NCI-H1436 treated with DMSO at 0.1 percent for 48 hours (cell line): ENCODE measurements around the gene ALG12.
"Not testable (repeated sequence)": the region's sequence is repeated elsewhere in the genome, so short reads cannot be mapped to it uniquely, and the experiment has no call there.

ENCODE experiments used
- DNase-seq: peaks from one replicate; lab custom pipeline; 2025; lab: John Stamatoyannopoulos, UW

The ALG12 gene

DNA sequence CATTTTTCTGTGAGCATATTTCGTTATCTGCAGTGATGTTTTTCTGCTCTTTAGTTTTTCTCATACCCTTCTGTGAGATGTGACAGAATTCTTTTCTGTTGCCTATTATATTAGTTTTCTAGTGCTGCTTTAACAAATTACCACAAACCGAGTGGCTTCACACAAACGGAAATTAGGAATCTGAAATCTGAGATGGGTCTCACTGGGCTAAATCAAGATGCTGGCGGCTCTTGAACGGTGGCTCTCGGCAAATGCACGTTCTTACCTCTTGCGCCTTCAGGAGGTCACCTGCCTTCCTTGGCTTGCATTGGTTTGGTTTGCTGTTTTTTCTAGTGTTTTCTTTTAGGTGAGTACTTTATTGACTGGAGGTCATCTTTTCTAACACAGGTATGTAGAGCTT, 51.6 kb downstream of the ALG12 start:
- no peak for DNase-seq

DNA sequence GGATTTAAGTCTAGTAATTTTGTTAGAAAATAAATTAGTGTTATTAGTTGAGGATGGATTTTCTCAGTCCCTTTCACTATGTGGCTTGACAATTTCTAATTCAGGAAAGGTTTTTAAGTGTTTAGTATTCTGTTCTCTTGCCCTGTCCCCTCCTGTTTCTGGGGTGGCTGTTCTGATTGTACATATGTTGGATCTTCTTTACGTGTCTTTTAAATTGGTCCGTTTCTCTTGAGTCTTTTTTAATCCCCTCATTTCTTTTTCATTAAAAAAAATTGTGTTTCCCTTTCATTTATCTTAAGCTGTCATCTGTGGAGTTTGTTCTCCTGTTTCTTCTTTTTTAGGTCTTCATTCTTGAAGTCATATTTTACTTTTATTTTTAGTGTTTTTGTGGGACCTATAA, 52.1 kb downstream of the ALG12 start:
- DNase-seq = no peak

DNA sequence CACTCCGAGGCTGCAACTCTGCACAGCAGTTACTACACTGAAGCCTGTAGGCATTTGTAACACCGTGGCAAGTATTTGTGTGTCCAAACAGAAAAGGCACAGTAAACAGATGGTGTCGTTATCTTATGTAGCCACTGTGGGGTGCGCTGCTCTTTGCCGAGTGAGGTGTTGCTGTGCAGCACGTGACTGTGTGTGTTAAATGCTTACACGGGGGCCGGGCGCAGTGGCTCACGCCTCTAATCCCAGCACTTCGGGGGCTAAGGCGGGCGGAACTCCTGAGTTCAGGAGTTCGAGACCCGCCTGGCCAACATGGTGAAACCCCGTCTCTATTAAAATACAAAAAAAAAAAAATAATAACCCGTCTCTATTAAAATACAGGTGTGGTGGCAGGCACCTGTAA, 53.1 kb downstream of the ALG12 start:
- DNase-seq = no peak

DNA sequence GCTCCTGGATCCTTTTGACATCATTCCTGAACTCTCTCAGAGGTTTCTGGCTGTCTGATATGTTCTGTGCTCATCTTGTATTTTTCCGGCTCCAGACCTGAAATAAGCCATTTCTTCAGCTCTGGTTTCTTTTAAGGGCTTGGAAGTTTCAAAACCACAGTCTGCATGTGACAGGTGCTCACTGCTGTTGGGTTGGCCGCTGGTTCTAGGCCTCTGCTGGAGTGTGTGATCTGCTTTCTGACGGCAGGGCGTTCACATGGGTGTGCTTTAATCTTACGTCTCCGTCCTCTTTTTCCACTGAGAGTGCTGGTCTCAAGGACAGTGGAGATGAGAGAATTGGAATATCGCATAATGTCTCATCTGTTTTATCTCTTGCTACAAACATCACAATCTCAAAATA, 54.3 kb downstream of the ALG12 start:
- no peak for DNase-seq

DNA sequence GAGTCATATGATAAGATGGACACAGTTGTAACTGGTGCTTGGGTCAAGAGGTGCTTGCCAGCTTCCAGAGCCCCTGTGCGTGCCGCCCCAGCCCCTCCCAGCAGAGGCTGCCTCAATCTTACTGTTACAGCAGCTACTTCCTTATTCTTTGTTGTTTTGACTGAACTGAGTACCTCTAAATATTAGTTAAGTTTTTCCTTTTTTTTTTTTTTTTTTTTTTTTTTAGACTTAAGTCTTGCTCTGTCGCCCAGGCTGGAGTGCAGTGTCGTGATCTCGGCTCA, 55.8 kb downstream of the ALG12 start:
- no peak for DNase-seq

DNA sequence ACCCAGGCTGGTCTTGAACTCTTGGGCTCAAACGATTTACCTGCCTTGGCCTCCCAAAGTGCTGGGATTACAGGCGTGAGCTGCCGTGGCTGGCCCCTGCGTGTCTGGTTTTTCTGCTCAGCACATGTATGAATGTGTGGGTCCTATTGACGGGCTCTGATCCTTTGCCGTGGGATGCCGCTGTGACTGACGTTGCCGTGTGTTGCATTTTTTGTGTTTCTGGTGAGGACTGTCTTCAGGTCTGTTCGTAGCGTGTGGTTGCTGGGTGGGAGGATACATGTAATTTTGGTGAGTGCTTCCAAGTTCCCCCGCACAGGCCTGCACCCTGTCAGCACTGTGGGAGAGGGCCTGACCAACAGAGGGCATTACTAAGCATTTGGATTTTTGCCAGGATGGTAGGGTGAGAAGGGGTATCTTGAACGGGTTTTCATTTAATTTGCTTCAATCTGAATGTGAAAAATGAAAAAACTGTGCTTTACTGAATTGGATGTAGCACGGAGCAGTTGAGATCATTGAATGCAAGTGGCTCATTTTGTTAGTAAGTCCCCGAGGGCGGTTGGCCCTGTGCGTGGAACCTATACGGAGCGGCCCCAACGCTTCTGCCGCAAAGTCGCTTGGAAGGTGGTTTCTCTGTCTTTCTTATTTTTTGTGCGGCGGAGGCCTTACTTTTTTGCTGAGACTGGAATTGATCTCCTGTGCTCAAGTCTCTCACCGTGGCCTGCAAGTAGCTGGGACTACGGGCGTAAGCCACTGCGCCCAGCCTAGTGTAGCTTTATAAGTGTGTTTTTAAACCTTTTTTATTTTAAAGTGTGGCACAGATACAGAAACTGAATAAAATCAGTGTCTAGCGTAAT, 56.4 kb downstream of the ALG12 start:
- DNase-seq = no peak

DNA sequence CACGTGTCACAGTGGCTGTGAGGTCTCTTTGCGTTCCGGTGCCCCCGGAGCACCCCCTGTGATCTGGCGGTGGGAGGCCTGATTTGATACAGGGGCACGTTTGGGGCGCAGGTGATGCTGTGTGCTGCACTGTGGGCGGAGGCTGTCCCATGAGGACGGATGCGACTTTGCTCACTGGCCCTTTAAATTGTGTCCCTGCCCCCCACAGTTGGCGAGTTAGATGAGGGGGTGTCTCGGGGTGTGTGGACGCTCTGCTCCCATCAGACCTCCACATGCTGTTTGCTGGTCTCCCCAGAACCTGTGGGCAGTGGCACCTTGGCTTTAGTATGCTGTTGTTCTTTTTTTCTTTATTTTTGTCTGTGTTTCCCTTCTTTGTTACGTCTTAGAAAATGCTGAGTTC, 59.4 kb downstream of the ALG12 start:
- no peak for DNase-seq

DNA sequence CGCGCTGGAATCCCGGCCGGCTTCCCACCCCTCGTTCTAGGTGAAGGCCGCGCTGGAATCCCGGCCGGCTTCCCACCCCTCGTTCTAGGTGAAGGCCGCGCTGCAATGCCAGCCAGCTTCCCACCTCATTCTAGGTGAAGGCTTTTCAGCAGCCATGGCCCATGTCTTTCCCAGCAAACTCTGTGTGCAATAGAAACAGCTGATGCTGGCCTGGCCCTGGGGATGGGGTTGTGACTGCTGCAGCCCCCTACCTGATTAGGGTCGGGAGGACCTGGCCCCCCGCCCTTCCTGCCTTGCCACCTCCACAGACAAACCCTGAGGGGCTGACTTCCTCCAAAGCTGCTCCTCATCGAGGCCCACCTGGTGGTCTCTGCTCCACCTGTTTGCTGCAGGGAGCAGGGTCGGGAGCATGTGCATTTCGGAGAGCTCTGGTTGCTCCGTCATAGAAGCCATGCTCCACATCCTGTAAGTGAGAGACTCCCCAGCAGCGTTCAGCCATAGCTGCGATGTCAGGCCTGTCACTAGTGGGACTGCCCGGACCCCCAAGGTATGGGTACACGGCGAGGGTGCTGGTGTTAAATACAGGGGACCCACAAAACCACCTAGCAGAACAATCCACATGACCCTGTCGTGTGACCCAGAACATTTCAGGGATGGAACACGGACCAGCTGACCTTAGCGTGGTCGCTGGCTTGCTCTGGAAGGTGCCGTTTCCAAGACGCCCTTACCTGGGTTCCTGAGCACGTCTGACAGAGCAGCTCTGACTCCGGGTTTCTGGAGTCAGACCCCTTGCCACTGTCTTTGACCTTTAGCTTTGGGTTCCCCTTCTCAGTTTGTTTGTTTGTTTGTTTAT, 61.2 kb downstream of the ALG12 start:
- DNase-seq = no peak

DNA sequence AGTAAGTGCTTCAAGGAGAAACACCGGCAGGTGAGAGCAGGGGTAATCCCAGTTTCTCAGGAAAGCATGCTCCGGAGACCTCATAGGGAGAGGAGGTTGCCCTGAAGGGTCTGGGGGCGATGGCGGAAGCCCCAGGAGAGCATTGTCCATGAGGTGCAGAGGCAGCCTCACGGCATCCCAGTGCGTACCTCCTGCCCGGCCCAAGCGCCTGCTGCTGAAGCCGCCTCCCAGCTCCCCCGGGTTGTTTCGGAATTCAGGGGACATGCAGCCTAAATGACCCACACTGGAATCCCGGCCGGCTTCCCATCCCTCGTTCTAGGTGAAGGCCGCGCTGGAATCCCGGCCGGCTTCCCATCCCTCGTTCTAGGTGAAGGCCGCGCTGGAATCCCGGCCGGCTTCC, 61.9 kb downstream of the ALG12 start:
- DNase-seq = no peak

DNA sequence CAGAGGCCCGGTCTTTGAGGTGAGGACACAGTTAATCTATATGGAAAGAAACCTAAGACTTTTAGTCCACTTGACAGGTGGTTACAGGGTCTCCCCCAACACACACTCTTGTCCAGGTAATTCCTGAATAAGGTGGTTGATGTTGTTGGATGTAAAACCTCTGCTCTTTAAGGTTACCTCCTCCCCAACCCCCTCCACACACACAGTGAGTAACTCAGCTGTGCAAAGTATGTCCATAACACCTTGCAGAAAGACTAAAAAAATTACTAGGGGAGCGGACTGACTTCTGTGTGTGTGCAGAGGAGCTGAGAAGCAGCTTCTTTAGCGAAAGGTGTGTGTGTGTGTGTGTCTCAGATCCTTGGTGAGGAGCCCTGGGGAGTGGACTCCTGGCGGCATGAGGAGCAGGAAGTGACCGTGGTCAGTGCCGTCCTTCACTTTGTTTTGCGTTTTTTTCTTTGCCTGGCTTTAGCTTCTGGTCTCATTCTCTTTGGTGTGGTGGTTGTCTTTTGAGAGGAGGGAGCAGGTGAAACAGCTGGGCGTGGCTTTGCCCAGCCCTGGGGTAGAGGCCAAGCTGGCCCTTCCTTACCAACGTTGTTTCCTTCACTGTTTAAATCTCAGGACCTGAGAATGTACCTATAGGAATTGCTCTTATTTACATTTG, 62.9 kb downstream of the ALG12 start:
- no peak for DNase-seq

DNA sequence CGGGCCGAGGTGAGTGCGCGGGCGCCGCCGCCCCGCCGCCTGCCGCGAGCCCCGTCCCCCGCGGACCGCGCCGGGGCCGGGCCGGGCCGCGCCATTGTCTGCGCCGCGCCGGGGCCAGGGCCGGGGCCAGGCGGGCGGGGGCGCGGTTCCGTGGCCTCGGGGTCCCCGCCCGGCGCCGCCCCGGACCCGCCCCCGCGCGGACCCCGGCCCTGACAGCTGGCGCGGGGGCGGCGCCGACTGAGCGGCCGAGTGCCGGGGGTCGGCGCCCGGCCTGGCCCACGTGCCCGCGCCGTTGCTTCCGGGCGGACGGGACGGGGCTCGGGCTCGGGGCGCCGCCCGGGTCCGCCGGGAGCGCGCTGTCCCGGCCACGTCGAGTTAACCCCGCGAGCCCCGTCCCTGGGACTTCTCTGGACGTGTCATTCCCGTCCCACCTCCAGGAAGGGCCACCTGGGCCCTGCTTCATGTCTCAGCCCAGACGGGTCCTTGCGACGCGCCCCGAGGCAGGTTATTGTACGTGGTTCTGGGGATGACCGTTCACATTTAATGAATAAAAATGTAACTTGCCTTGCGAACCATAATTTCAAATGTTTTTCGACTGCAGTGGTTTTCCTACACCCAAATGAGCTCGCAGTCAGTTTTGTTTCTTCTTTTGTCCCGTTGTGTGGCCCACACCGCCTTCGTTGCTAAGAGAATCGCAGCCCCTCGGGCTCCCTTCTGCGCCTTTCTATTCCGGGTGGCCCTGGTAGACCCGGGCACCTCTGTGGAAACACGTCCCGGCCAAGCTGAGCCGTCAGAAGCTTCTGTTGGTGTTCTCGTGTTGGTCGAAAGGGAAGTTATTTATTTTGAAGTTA, 64.0 kb downstream of the ALG12 start:
- no peak for DNase-seq

DNA sequence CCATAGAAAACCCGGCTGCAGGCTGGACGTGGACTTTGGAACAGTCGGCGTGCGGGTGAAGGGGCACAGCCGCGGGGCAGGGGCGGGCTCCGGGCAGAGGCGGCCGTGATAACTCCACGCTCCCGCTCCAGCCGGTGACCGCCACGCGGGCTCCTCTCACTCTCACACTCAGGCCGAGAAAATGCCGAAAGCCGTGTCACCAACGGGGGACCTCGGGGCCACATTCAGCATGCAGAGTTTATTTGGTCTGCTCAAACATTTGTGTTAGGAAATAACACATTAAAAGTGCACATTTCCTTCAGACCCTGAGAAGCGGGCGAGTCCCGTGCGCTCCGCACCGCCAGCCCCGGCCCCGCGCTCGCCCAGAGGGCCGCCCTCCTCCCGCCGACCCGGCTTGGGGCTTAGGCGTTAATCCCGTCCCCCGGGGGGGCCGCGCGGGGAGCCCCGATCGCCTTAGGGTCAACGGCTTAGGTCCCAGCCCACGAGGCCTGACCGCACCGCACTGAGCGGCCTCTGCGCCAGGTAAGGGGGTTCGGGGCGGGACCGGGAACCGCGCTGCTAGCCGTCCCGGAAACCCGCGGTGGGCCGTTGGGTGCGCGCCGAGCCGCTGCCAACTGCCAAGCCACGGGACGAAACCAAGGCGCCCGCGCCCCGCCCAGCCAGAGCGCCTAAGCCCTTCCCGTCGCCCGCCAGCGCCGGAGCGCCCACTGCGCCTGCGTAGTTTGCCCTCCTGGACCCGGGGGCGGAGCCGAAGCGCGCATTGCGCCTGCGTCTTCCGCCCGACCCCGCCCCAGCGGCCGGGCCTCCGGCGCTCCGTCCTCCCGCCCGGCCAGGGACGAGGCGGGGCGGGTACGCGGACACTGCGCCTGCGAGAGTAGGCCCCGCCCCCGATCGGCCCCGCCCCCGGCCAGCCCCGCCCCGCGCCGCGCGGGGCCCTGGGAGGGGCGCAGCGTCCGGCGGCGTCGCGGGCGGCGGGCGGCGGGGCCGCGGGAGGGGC, 65.0 kb downstream of the ALG12 start, which contains the start of gene ZBED4:
TSS of gene ZBED4 (plus strand) at position 947 of the 997 bp plus-strand sequence. CDS start 29,819 bp downstream, outside the sequence.
- peak; percentile 80 for DNase-seq

DNA sequence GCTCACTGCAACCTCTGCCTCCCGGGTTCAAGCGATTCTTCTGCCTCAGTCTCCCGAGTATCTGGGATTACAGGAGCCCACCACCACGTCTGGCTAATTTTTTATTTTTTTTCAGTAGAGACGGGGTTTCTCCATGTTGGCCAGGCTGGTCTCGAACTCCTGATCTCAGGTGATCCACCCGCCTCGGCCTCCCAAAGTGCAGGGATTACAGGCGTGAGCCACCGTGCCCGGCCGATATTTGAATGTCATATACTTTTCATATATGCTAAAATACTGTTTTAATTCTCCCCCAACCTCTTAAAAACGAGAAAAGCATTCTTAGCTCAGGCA, 65.7 kb downstream of the ALG12 start:
- DNase-seq = not testable (repeated sequence)

DNA sequence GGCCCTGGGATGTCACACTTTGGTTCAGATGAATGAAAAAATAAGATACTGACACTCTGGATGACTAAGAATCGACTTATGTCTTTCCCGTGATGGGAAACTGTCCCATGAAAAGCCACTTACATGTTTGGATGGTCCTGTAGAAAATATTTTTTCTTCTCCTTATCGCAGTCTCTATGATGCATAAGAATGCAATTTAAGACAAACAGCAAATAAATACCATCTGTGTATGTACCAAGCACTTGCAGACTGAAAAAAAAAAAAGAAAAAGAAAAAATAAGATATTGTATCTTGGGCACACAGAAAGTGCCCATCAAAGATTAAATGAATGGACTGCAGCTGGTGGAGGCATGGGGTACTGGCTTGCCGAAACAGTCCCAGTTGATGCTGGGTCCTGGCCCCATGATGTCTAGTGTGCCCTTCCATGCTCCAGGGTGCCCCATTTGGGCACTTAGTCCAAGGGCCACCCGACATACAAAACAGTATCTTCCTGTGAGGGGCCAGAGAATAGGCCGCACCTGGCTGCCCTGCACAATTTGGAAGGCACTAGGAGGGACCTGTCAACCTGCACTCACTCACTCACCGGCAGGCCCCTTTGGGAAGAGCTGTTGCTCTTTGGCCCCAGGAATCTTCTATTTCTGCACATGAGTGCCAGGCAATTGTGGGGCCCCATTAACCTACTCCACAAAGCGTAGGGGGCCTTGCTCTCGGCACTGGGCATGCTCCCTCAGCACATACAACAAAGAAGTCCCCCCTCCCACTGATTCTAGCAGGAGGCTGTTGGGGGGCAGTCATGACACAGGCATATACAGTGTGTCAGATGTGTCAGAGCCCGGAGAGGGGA, 67.1 kb downstream of the ALG12 start:
- no peak for DNase-seq
